Measurements from ENCODE around the gene HKDC1.

DNA sequence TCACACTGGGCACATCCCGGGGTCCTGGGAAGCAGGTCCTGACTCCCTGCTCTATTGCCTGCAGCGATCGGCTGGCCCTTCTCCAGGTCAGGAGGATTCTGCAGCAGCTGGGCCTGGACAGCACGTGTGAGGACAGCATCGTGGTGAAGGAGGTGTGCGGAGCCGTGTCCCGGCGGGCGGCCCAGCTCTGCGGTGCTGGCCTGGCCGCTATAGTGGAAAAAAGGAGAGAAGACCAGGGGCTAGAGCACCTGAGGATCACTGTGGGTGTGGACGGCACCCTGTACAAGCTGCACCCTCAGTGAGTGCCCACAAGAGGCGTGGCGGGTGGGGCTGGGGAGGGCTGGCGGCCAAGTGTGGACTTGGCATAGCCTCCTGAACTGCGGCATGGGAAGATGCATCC is 45.4 kb downstream of the HKDC1 start:
- TF ChIP-seq ZNF274 (IDR thresholded peaks at IDR 0.05; ENCODE audit: low read depth, low read length) (no peak), POLR2AphosphoS5 (IDR thresholded peaks at IDR 0.05; ENCODE audit: low read depth, low read length) (no peak), CBX3 (IDR thresholded peaks at IDR 0.05; ENCODE audit: low read depth) (no peak), EZH2 (IDR thresholded peaks at IDR 0.05) (no peak)
- TF ChIP-seq, protein P1, sequence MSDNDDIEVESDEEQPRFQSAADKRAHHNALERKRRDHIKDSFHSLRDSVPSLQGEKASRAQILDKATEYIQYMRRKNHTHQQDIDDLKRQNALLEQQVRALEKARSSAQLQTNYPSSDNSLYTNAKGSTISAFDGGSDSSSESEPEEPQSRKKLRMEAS (IDR thresholded peaks at IDR 0.05): no peak
- TF ChIP-seq, protein P2, sequence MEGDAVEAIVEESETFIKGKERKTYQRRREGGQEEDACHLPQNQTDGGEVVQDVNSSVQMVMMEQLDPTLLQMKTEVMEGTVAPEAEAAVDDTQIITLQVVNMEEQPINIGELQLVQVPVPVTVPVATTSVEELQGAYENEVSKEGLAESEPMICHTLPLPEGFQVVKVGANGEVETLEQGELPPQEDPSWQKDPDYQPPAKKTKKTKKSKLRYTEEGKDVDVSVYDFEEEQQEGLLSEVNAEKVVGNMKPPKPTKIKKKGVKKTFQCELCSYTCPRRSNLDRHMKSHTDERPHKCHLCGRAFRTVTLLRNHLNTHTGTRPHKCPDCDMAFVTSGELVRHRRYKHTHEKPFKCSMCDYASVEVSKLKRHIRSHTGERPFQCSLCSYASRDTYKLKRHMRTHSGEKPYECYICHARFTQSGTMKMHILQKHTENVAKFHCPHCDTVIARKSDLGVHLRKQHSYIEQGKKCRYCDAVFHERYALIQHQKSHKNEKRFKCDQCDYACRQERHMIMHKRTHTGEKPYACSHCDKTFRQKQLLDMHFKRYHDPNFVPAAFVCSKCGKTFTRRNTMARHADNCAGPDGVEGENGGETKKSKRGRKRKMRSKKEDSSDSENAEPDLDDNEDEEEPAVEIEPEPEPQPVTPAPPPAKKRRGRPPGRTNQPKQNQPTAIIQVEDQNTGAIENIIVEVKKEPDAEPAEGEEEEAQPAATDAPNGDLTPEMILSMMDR (IDR thresholded peaks at IDR 0.05 in 2 of 3, conservative IDR thresholded peaks at IDR 0.05 in 1 of 3; ENCODE audit: borderline replicate concordance in 1 of 3, insufficient read depth in 1 of 3, low read depth in 2 of 3, low read length in 2 of 3): no peak
- TF ChIP-seq, protein P3, sequence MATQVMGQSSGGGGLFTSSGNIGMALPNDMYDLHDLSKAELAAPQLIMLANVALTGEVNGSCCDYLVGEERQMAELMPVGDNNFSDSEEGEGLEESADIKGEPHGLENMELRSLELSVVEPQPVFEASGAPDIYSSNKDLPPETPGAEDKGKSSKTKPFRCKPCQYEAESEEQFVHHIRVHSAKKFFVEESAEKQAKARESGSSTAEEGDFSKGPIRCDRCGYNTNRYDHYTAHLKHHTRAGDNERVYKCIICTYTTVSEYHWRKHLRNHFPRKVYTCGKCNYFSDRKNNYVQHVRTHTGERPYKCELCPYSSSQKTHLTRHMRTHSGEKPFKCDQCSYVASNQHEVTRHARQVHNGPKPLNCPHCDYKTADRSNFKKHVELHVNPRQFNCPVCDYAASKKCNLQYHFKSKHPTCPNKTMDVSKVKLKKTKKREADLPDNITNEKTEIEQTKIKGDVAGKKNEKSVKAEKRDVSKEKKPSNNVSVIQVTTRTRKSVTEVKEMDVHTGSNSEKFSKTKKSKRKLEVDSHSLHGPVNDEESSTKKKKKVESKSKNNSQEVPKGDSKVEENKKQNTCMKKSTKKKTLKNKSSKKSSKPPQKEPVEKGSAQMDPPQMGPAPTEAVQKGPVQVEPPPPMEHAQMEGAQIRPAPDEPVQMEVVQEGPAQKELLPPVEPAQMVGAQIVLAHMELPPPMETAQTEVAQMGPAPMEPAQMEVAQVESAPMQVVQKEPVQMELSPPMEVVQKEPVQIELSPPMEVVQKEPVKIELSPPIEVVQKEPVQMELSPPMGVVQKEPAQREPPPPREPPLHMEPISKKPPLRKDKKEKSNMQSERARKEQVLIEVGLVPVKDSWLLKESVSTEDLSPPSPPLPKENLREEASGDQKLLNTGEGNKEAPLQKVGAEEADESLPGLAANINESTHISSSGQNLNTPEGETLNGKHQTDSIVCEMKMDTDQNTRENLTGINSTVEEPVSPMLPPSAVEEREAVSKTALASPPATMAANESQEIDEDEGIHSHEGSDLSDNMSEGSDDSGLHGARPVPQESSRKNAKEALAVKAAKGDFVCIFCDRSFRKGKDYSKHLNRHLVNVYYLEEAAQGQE (IDR thresholded peaks at IDR 0.05; ENCODE audit: low read depth): no peak
- TF ChIP-seq, protein P4, sequence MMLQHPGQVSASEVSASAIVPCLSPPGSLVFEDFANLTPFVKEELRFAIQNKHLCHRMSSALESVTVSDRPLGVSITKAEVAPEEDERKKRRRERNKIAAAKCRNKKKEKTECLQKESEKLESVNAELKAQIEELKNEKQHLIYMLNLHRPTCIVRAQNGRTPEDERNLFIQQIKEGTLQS (IDR thresholded peaks at IDR 0.05): no peak
